ENCODE results near the gene MANF.

MANF gene

GRCh38 chr3:51379301-51379700 is 5.8 kb upstream of the MANF start:
- Histone ChIP-seq H2AFZ (ENCODE audit: low read depth) (no peak overlapping the region), H3K27ac (no peak overlapping the region), H3K79me2 (ENCODE audit: insufficient read depth, low read depth) (peaks cover 6% of the 10 kb centered on the region), H3K4me2 (no peak overlapping the region), H3K36me3 (ENCODE audit: insufficient read depth) (no peaks in the 10 kb centered on the region), H3K4me1 (ENCODE audit: low read depth, poor library complexity, severe bottlenecking) (peaks cover 8% of the 10 kb centered on the region), H3K4me3 (IDR thresholded peaks at IDR 0.05; ENCODE audit: insufficient read depth, low read depth, low read length) (no peak overlapping the region), H3K27me3 (ENCODE audit: insufficient read depth, low read depth) (no peaks in the 10 kb centered on the region), H4K20me1 (ENCODE audit: insufficient read depth) (no peaks in the 10 kb centered on the region), H3K9ac (no peak overlapping the region)
- TF ChIP-seq CTCF (conservative IDR thresholded peaks at IDR 0.05; ENCODE audit: low read depth, low read length): no peak

GRCh38 chr3:51379746-51380455 is 5.2 kb upstream of the MANF start:
- no peak overlapping the region for H3K27ac ChIP-seq
- H2AFZ ChIP-seq (ENCODE audit: low read depth): no peak overlapping the region
- H3K4me1 ChIP-seq (ENCODE audit: low read depth, poor library complexity, severe bottlenecking): peaks cover 8% of the 10 kb centered on the region
- no peaks in the 10 kb centered on the region for H3K27me3 ChIP-seq (ENCODE audit: insufficient read depth, low read depth)
- no peaks in the 10 kb centered on the region for H4K20me1 ChIP-seq (ENCODE audit: insufficient read depth)
- H3K36me3 ChIP-seq (ENCODE audit: insufficient read depth): no peaks in the 10 kb centered on the region
- no peak overlapping the region for H3K4me2 ChIP-seq
- no peak overlapping the region for H3K9ac ChIP-seq
- H3K79me2 ChIP-seq (ENCODE audit: insufficient read depth, low read depth): peaks cover 9% of the 10 kb centered on the region
- no peak for TF ChIP-seq CTCF (conservative IDR thresholded peaks at IDR 0.05; ENCODE audit: low read depth, low read length)
- H3K4me3 ChIP-seq (IDR thresholded peaks at IDR 0.05; ENCODE audit: insufficient read depth, low read depth, low read length): no peak overlapping the region

- Histone ChIP-seq H3K4me2 (no peak overlapping the region), H3K27me3 (ENCODE audit: insufficient read depth, low read depth) (no peaks in the 10 kb centered on the region), H4K20me1 (ENCODE audit: insufficient read depth) (no peaks in the 10 kb centered on the region), H3K4me3 (IDR thresholded peaks at IDR 0.05; ENCODE audit: insufficient read depth, low read depth, low read length) (no peak overlapping the region), H3K27ac (no peak overlapping the region), H2AFZ (ENCODE audit: low read depth) (no peak overlapping the region), H3K9ac (no peak overlapping the region), H3K4me1 (ENCODE audit: low read depth, poor library complexity, severe bottlenecking) (peaks cover 8% of the 10 kb centered on the region), H3K36me3 (ENCODE audit: insufficient read depth) (no peaks in the 10 kb centered on the region), H3K79me2 (ENCODE audit: insufficient read depth, low read depth) (peaks cover 14% of the 10 kb centered on the region)
- TF ChIP-seq CTCF (conservative IDR thresholded peaks at IDR 0.05; ENCODE audit: low read depth, low read length): no peak
These were observed 4.3 kb upstream of the MANF start for GRCh38 chr3:51380601-51381332.

GRCh38 chr3:51381333-51381705 is 3.8 kb upstream of the MANF start:
- no peak overlapping the region for H3K27ac ChIP-seq
- no peak overlapping the region for H3K4me2 ChIP-seq
- H3K4me1 ChIP-seq (ENCODE audit: low read depth, poor library complexity, severe bottlenecking): peaks cover 8% of the 10 kb centered on the region
- H3K27me3 ChIP-seq (ENCODE audit: insufficient read depth, low read depth): no peaks in the 10 kb centered on the region
- H3K36me3 ChIP-seq (ENCODE audit: insufficient read depth): no peaks in the 10 kb centered on the region
- no peaks in the 10 kb centered on the region for H4K20me1 ChIP-seq (ENCODE audit: insufficient read depth)
- no peak overlapping the region for H3K4me3 ChIP-seq (IDR thresholded peaks at IDR 0.05; ENCODE audit: insufficient read depth, low read depth, low read length)
- no peak overlapping the region for H3K9ac ChIP-seq
- H3K79me2 ChIP-seq (ENCODE audit: insufficient read depth, low read depth): peaks cover 20% of the 10 kb centered on the region
- TF ChIP-seq CTCF (conservative IDR thresholded peaks at IDR 0.05; ENCODE audit: low read depth, low read length): no peak
- H2AFZ ChIP-seq (ENCODE audit: low read depth): no peak overlapping the region
